HG02938 (cell line): ENCODE results near the gene SPATA2.

Experiments
- ATAC-seq: cut with Tn5 transposase; IDR thresholded peaks from one replicate; pipeline ENCODE4 v1.9.1; 2021; ENCODE audit warnings: mild to moderate bottlenecking, moderate library complexity; ENCODE audit not compliant: unreplicated experiment

The SPATA2 gene

DNA sequence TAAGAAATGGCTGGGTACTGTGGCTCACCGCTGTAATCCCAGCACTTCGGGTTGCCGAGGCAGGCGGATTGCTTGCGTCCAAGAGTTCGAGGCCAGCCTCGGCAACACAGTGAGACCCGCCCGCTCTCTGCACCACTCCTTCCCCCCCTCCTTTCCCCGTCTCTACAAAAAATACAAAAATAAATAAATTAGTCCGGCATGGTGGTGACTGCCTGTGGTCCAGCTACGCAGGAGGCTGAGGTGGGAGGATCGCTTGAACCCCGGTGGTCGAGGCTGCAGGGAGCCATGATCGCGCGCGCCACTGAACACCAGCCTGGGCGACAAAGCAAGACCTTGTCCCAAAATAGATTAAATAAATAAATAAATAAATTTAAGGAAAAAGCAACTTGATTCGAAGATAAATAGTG is 20.4 kb upstream of the SPATA2 start:
- ATAC-seq, result no peak

DNA sequence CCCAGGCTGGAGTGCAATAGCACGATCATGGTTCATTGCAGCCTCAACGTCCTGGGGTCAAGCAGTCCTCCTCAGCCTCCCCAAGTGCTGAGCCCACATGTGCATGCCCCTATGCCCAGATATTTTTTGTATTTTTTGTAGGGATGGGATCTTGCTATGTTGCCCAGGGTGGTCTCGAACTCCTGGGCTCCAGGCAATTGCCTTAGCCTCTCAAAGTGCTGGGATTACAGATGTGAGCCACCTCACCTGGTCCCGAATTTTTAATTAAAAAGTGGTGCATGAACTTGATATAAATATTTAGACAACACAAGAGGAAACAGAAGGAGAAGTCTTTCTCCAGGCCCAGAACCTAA is 13.8 kb upstream of the SPATA2 start:
- ATAC-seq, result no peak

DNA sequence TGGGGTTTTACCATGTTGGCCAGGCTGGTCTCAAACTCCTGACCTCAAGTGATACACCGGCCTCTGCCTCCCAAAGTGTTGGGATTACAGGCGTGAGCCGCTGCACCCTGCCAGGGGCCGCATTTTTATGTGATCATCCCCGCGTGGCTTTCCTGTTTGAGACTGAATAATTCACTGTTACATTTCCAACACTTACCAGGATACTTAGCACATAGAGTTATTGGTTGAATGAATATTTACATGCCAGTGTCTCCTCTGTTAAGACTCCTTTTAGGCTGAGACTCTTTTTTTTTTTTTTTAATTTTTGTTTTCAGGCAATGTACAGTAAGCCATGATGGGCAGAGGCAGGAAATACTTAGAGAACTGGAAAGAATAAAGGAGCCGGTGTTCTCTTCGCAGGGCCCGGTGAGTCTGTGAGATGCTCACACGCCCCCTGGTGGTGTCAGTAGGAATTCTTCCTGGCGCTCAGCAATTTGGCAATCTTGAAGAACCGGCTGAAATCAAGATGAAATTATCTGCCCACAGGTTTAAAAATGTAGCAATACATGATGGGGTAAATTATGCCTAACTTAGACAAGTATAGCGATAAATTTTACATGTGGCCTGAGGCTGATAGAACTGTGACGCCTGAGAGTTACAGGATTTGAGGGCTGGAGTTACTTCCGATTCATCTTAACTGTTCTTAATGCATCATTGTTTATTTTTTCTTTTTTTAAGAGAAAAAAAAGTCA is 13.2 kb upstream of the SPATA2 start:
- ATAC-seq, result no peak

DNA sequence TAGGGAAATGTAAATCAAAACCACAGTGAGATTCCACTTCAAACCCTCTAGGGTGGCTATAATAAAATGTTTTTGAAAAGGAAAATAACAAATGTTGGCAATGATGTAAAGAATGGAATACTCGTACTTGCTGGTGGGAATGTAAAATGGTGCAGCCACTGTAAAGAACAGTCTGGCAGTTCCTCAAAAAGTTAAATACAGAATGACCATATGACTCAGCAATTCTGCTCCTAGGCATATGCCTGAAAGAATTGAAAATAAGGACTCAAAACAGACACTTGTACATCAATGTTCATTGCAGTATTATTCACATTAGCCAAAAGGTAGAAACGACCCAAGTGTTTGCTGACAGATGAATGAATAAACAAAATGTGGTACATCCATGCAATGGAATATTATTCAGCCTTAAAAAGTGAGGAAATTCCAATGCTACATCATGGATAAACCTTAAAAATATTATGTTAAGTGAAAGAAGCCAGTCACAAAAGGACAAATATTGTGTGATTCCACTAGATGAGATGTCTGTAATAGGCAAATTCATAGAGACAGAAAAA is 10.6 kb upstream of the SPATA2 start:
- no peak for ATAC-seq

DNA sequence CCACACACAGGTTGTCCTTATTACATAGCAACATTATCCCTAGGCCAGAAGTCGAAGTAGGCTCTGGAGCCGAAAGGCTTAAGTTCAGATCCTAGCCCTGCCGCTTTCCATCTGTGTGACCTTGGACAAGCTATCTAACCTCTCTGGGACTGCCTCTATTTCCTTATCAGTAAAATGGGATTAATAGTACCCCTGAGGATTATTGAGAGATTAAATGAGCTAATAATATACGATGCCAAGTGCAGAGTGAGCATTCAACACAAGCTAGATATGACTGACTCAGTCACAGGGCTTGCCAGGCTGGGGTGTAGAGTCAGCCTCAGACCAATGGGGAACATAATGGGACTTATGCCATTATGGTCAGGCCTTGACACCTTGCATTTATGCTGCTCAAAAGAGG is 8.9 kb upstream of the SPATA2 start:
- no peak for ATAC-seq

DNA sequence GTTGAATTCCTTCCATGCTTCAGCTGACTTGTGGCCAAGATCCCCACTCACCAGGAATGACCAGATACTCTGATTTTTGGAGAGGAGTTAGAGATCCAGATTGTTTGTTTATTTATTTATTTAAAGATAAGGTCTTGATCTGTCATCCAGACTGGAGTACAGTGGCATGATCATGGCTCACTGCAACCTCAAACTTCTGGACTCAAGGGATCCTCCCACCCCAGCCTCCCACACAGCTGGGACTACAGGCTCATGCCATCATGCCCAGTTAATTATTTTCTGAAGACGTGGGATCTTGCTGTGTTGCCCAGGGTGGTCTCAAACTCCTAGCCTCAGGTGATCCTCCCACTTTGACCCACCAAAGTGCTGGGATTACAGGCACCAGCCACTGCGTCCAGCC is 4.1 kb upstream of the SPATA2 start:
- ATAC-seq, result no peak

DNA sequence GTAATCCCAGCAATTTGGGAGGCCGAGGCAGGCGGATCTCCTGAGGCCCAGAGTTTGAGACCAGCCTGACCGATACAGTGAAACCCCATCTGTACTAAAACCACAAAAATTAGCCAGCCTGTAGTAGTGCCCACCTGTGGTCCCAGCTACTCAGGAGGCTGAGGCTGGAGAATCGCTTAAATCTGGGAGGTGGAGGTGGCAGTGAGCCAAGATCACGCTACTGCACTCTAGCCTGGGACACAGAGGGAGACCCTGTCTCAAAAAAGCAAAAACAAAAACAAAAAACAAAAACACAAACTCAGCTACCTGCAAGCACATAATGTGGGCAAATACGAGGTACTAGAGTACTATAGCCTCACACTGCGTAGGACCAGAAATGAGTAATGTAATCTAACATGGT is 3.7 kb upstream of the SPATA2 start:
- no peak for ATAC-seq

DNA sequence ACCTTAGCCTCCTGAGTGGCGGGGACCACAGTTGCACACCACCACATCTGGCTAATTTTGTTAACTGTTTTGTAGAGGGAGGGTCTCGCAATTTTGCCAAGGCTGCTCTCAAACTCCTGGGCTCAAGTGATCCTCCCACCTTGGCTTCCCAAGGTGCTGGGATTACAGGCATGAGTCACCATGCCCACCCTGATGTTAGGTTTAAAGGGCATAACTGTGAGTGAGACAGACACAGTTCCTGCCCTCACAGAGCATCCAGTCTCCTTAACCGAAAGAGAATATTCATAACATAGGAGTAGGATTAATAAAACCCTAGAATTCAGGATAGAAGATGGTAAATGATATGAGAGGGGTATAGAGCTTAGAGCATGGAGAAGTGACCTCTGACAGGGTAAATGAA is 3.1 kb upstream of the SPATA2 start:
- ATAC-seq, result no peak

DNA sequence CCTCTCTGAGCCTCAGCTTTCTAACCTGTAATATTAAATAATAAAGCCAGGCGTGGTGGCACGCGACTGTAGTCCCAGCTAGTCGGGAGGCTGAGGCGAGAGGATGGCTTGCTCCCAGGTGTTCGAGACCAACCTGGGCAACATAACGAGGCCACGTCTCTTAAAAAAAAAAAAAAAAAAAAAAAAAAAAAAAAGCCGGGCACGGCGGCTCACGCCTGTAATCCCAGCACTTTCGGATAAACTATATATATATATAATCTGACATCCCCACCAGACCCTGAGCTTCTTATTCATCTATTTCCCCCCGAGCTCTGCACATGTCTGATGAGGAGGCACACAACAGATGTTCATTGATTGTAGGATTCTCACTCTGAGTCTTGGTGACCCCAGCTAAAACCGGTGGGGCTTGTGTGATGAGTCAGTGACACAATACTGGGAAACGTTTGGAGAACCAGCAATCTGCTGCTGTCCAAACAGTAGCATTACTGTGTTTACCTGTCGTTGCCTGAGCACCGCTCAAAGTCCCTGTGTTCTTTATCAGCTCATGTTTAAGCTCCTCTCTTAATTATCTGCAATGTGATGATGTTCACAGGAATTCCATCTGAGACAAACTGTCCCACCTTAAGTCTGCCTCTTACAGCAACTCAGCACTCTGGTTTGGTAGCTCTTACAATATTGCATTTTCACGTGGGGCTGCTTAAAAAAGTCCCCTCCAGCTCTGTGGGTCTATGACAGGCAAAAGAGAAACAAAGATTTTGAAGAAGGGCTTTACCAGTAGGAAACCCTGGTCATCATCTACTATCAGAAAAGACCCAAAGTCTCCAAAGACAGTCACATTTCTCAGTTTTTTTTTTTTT is 1.0 kb upstream of the SPATA2 start:
- ATAC-seq, result no peak

DNA sequence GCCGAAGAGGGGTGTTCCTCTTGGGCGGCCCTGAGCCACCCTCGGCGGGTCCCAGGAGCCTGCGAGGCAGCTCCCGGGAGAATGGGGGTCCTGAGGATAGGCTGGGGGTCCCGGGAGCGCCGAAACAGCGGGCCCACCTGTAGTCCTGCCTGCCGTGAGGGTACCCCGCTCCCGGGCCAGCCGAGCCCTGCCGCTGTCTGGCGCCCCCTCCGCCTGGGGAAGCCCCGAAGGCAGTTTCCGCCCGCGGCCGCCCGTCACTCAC is 280 bp downstream of the SPATA2 start:
- peak; percentile 5 for ATAC-seq

DNA sequence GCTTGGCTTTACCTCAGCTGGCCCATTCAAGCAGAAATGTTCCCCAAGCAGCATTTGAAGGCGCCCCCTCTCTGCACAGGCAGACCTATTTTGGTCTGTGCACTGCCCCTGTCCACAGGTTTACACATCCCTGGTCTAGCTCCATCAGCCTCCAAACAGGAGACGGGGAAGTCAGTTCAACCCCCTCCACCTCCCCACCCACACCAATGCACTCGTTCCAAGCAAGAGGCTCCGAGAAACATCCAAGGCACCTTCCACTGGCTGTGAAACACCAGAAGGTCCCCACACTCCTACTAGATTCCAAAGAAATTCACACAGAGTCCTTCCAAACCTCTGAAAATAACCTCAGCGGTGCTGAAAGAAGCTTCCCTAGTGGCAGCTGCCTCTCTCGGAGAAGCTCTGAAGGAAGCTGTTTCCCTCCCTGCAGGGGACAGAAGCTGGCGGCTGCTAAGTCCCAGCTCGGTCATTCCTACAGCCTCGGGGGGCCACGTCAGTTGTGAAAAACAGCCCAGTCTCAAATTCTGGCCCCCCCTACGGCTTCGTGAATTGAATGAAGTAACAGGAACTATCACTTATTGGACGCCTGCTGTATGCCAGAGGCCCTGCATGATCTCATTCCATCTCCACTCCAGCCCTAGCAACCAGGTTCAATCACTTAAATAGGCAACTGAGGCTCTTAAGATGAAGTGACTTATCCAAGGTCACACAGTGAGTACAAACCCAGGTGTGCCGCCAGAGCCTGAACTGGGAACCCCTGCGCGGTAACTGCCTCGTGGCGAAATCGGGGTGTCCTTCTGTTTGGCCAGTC is 815 bp downstream of the SPATA2 start:
- no peak for ATAC-seq

DNA sequence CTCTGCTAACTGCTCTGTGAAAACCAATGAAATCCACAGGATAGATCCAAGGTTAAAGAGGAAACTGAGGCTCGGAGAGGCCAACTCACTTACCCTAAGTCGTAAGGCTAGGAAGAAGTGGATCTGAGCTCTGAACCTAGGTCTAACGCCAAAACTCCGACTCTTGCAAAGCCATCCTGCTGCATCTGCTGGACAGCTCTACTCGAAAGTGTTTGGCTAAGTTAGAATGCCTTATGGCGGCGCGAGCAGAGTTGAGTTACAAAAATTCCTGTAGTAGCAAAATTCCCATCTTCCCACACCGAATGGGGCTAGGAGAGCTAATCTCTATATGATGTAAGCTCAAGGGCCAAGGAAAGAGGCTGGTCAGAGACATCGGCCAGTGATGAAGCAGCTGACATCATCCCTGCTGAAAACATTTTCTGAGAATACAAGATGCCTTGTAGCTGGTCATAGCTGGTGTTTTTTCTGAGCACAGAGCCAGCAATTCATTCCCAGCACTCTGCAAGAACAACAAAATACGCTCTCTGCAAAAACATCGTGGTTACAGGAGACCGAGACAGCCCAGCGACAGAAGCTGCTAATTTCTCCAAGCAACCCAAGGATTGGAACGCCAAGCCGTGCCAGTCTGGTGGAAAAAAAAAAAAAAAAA is 1.8 kb downstream of the SPATA2 start:
- ATAC-seq, result no peak

DNA sequence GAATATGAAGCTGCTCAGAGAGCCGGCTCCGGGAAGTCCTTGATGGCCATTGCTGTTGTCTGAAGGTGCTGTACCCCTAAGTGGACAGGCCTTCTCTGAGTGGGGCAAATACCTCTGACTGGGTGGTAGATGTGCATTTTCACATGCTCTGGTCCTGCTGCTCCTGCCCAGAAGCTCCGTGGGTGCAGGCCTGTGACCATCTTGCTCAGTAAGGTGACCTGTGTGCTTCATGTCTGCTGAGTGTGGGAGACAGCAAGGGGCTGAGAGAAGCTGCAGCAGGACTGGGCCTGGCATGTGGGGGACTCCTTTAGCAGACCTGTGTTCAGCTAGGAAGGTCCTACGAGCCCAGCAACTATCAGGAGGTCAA is 5.0 kb downstream of the SPATA2 start:
- ATAC-seq, result no peak

DNA sequence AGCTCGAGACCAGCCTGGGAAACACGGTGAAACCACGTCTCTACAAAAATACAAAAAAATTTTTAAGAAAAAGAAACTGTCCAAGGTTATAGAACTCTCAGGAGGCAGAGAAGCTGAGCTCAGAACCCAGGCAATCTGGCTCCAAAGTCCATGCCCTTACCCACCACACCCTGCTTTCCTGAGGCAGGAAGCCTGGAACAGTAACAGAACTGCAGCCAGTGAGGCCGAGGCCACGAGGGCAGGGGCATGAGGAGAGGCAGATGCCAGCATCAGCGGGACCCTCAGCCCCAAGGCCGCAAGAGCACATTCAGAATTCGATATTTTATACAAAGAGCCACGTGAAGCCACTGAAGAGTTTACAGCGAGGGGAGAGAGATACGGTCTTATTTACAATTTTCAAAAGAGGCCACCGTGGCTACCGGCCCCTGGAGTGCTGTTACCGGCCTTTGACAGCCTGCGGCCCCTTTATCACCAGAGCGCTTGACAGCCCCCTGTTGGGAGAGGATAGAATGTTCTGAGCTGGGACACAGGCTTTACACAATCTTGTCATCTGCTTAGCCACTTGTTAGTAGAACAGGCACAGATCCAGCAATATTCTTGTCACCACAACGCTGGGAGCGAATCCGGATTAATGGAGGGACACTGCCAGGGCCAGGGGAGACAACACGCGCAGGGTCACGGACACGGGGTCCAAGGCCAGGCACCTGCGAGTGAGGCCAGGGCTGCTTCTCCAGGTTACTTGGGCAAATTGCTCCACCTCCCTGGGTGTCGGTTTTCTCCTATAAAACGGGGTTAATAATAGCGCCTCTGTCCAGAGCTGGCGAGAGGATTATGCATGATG is 5.6 kb downstream of the SPATA2 start:
- no peak for ATAC-seq

DNA sequence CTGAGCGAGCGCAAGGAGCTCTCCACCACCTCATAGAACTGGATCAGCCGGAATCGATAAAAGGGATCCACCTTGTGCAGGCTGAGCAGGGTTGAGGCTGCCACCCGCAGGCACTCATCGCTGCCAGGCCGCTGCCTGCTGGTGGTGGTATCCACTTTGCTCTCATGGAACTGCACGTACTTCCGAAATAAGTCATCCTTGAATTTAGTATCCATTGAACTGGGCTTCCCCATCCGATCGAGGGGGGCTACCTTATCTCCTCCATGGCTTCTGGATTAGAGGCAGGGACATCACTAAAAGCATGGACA is 7.1 kb downstream of the SPATA2 start:
- ATAC-seq, result no peak

DNA sequence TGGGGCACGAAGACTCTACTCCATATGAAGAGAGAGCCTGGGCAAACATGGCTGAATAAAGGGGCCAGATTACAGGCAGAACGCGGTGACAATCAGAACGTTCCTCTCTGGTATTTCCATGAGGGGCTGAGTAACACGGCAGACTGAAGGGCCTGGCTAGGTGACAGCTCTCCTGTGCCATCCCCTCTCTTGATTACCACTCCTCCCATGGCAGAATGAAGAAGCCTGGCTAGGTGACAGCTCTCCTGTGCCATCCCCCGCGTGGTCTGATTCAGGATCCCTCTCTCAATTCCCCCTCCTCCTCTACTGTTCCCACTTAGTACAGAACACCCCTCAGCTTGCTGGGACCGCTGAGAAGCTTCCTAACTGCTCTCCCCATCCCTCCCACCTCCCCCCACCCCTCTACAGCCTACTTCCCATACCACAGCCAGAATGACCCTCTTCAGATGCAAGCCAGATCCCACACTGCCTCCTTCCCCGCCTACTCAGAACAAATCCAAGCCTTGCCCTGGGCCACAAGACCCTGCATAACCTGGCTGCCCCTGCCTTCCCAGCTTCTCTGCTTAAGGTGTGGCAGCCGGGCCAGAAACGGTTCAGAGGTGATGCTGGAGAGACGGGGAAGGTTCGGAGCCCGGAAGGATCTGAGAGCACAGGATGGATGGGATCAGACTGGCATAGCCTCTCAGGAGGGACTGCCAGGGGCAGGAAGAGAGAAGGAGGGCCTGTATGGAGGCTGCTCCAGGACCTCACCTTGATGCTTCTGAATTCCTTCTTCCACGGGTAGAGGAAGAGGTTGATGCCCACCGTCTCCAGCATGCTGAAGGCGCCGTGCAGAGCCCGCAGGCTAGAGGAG is 7.7 kb downstream of the SPATA2 start:
- ATAC-seq, result no peak

DNA sequence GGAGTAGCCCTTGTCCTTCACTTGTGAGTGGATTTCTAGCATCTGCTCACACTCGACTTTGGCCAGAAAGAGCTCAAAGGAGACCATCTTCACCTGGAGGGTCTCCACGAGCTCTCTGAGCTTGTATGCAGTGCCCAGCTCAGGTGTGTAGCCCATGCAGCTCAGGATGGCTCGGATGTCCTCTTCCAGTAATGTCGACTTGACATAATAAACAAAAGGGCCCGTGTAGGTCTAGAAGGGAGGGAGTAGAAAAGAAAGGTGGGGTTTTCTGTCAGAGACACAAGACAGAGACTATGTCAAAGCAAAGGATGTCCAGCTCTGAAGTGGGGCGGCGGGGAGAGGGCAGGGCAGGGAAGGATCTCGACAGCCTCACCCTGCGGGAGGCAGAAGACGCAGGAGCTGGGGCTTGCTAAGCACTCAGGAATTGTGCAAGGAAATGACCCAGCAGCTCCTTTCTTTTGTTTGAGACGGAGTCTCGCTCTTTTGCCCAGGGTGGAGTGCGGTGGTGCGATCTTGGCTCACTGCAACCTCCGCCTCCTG is 8.6 kb downstream of the SPATA2 start:
- ATAC-seq, result no peak

DNA sequence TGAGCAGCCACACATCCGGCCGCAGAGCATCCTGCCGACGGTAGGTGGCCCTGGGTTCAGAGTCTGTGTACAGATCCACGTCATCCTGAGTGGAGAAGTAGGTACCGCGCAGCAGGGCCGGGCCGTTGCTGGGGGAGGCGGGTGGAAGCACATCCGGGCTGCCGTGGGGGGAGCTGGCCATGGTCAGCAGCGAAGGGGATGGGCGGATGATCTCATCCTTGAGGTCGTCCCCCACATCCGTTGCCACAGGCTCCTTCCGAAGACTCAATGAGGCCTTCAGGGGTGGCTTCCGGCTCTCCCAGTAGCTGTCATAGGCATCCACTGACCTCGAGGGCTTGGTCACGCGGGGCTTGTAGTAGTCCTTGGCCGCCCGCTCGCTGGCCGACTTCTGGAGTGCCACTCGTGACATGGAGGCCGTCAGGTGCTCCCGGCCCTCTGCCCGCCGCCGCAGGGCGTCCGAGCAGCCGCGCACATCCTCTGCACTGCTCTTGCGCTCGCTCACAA is 9.2 kb downstream of the SPATA2 start:
- ATAC-seq, result no peak

DNA sequence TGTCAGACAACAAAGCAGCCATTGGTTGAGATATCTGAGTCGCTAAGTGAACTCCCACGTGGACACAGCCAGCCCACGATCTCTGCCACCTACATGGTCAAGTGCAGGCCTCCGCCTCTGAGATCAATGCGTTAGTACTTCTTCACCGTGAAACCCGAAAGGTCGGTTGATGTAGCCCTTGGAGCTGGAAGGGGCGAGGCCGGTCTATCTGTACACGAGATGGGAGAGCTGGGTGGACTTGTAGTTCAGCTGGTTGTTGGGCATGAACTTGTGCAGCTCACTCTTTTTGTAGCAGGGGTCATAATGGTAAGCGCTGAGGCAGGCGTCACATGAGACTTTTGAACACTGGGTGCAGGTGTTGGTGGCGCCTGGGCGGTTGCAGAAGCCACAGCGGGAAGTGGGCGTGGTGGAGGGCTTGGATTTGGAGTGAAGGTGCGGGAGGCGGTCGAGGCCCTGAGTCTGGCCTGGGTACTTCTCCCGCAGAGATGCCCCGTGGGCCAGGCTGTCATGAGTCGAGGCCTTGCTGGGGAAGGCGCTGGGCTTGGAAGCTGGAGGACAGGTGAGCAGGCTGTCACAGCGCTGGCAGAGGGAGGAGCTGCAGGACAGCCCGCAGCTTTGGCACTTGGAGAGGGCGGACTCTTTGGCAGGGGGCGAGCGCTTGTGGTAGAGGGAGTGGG is 9.8 kb downstream of the SPATA2 start:
- ATAC-seq, result no peak
